Keratinocyte (primary cell): ENCODE data around the gene LPIN1.

ENCODE experiments used
- CTCF ChIP-seq, 3 experiments: IDR thresholded peaks in 1 of 3; conservative IDR thresholded peaks in 1 of 3; optimal IDR thresholded peaks in 1 of 3; 2 replicates in 2 of 3; 3 replicates in 1 of 3; pipeline versions ENCODE3 to v1.5.1; 2011; ENCODE audit warnings: low read length in 3 of 3, mild to moderate bottlenecking in 3 of 3, moderate library complexity in 2 of 3, control low read depth in 1 of 3, inconsistent platforms in 1 of 3; ENCODE audit not compliant: insufficient read depth in 2 of 3; ENCODE audit errors: extremely low read depth in 1 of 3
- EZH2 ChIP-seq: IDR thresholded peaks from one replicate; pipeline ENCODE4 v1.6.1; 2012; ENCODE audit warnings: inconsistent platforms, mild to moderate bottlenecking, low read length, moderate library complexity

- TF ChIP-seq CTCF (optimal IDR thresholded peaks at IDR 0.05 in 1 of 3, IDR thresholded peaks at IDR 0.05 in 1 of 3, conservative IDR thresholded peaks at IDR 0.05 in 1 of 3; ENCODE audit: extremely low read depth in 1 of 3, insufficient read depth in 2 of 3, low read length in 3 of 3), result no peak
- TF ChIP-seq EZH2, result no peak
These were observed 85.0 kb downstream of the LPIN1 start for GRCh38 chr2:11831415-11831814.
